ENCODE results near the gene DSN1.

The DSN1 gene

GRCh38 chr20:36786663-36787062 is 13.1 kb upstream of the DSN1 start:
- H3K4me2 ChIP-seq (ENCODE audit: low read length) = no peak overlapping the region
- no peaks in the 10 kb centered on the region for H4K20me1 ChIP-seq (ENCODE audit: control insufficient read depth, insufficient read depth, low read depth, low read length)
- H3K79me2 ChIP-seq (ENCODE audit: control insufficient read depth, low read length) = no peaks in the 10 kb centered on the region
- no peak overlapping the region for H3K4me3 ChIP-seq (ENCODE audit: low read length)
- H3K27me3 ChIP-seq (ENCODE audit: control insufficient read depth, low read length) = no peaks in the 10 kb centered on the region
- no peaks in the 10 kb centered on the region for H3F3A ChIP-seq (ENCODE audit: control insufficient read depth, insufficient read depth)
- TF ChIP-seq CTCF (IDR thresholded peaks at IDR 0.05; ENCODE audit: low read depth, low read length, poor library complexity, severe bottlenecking) (no peak), EZH2phosphoT487 (IDR thresholded peaks at IDR 0.05; ENCODE audit: borderline replicate concordance, low read length) (no peak)
- no peaks in the 10 kb centered on the region for H3K36me3 ChIP-seq (ENCODE audit: control insufficient read depth, low read length)
- H3K9me2 ChIP-seq (replicated peaks; ENCODE audit: control insufficient read depth, low read length) = no peaks in the 10 kb centered on the region
- H3K27ac ChIP-seq (ENCODE audit: low read depth, low read length) = no peak overlapping the region
- no peaks in the 10 kb centered on the region for H3K9me3 ChIP-seq (ENCODE audit: control insufficient read depth, insufficient read depth, low read length)
- no peaks in the 10 kb centered on the region for H3K4me1 ChIP-seq (ENCODE audit: control insufficient read depth, low read length)

- no peak overlapping the region for H3K4me3 ChIP-seq (ENCODE audit: low read length)
- no peaks in the 10 kb centered on the region for H3F3A ChIP-seq (ENCODE audit: control insufficient read depth, insufficient read depth)
- H4K20me1 ChIP-seq (ENCODE audit: control insufficient read depth, insufficient read depth, low read depth, low read length) = no peaks in the 10 kb centered on the region
- no peak overlapping the region for H3K27ac ChIP-seq (ENCODE audit: low read depth, low read length)
- H3K4me1 ChIP-seq (ENCODE audit: control insufficient read depth, low read length) = no peaks in the 10 kb centered on the region
- no peak for TF ChIP-seq CTCF (IDR thresholded peaks at IDR 0.05; ENCODE audit: low read depth, low read length, poor library complexity, severe bottlenecking)
- TF ChIP-seq EZH2phosphoT487 (IDR thresholded peaks at IDR 0.05; ENCODE audit: borderline replicate concordance, low read length) = no peak
- H3K27me3 ChIP-seq (ENCODE audit: control insufficient read depth, low read length) = no peaks in the 10 kb centered on the region
- no peaks in the 10 kb centered on the region for H3K36me3 ChIP-seq (ENCODE audit: control insufficient read depth, low read length)
- H3K9me3 ChIP-seq (ENCODE audit: control insufficient read depth, insufficient read depth, low read length) = no peaks in the 10 kb centered on the region
- no peak overlapping the region for H3K4me2 ChIP-seq (ENCODE audit: low read length)
- no peaks in the 10 kb centered on the region for H3K79me2 ChIP-seq (ENCODE audit: control insufficient read depth, low read length)
- H3K9me2 ChIP-seq (replicated peaks; ENCODE audit: control insufficient read depth, low read length) = no peaks in the 10 kb centered on the region
These were observed 12.7 kb upstream of the DSN1 start for GRCh38 chr20:36786246-36786645.

- no peaks in the 10 kb centered on the region for H3K36me3 ChIP-seq (ENCODE audit: control insufficient read depth, low read length)
- H3F3A ChIP-seq (ENCODE audit: control insufficient read depth, insufficient read depth) = no peaks in the 10 kb centered on the region
- H3K27me3 ChIP-seq (ENCODE audit: control insufficient read depth, low read length) = no peaks in the 10 kb centered on the region
- no peak overlapping the region for H3K4me3 ChIP-seq (ENCODE audit: low read length)
- no peak overlapping the region for H3K4me2 ChIP-seq (ENCODE audit: low read length)
- TF ChIP-seq EZH2phosphoT487 (IDR thresholded peaks at IDR 0.05; ENCODE audit: borderline replicate concordance, low read length) (no peak), CTCF (IDR thresholded peaks at IDR 0.05; ENCODE audit: low read depth, low read length, poor library complexity, severe bottlenecking) (no peak)
- no peaks in the 10 kb centered on the region for H3K9me2 ChIP-seq (replicated peaks; ENCODE audit: control insufficient read depth, low read length)
- no peaks in the 10 kb centered on the region for H4K20me1 ChIP-seq (ENCODE audit: control insufficient read depth, insufficient read depth, low read depth, low read length)
- no peaks in the 10 kb centered on the region for H3K9me3 ChIP-seq (ENCODE audit: control insufficient read depth, insufficient read depth, low read length)
- no peak overlapping the region for H3K27ac ChIP-seq (ENCODE audit: low read depth, low read length)
- H3K79me2 ChIP-seq (ENCODE audit: control insufficient read depth, low read length) = no peaks in the 10 kb centered on the region
- H3K4me1 ChIP-seq (ENCODE audit: control insufficient read depth, low read length) = no peaks in the 10 kb centered on the region
These were observed 11.7 kb upstream of the DSN1 start for GRCh38 chr20:36785308-36785707.

GRCh38 chr20:36784900-36785299 is 11.3 kb upstream of the DSN1 start:
- no peak for TF ChIP-seq CTCF (IDR thresholded peaks at IDR 0.05; ENCODE audit: low read depth, low read length, poor library complexity, severe bottlenecking)
- TF ChIP-seq EZH2phosphoT487 (IDR thresholded peaks at IDR 0.05; ENCODE audit: borderline replicate concordance, low read length) = no peak

More at GRCh38 chr20:36784900-36785299, 11.3 kb upstream of the DSN1 start:
- Histone ChIP-seq H3K27ac (ENCODE audit: low read depth, low read length) (no peak overlapping the region), H3K4me1 (ENCODE audit: control insufficient read depth, low read length) (no peaks in the 10 kb centered on the region), H3K9me2 (replicated peaks; ENCODE audit: control insufficient read depth, low read length) (no peaks in the 10 kb centered on the region), H3F3A (ENCODE audit: control insufficient read depth, insufficient read depth) (no peaks in the 10 kb centered on the region), H4K20me1 (ENCODE audit: control insufficient read depth, insufficient read depth, low read depth, low read length) (no peaks in the 10 kb centered on the region), H3K27me3 (ENCODE audit: control insufficient read depth, low read length) (no peaks in the 10 kb centered on the region), H3K4me3 (ENCODE audit: low read length) (no peak overlapping the region), H3K4me2 (ENCODE audit: low read length) (no peak overlapping the region), H3K9me3 (ENCODE audit: control insufficient read depth, insufficient read depth, low read length) (no peaks in the 10 kb centered on the region), H3K36me3 (ENCODE audit: control insufficient read depth, low read length) (no peaks in the 10 kb centered on the region), H3K79me2 (ENCODE audit: control insufficient read depth, low read length) (no peaks in the 10 kb centered on the region)

Measured in DOHH2 (cell line).